HG02588 (cell line): ENCODE measurements around the gene ARHGAP19.
"Not testable (repeated sequence)": the region's sequence is repeated elsewhere in the genome, so short reads cannot be mapped to it uniquely, and the experiment has no call there.

Experiments
- ATAC-seq: cut with Tn5 transposase; IDR thresholded peaks from one replicate; pipeline ENCODE4 v1.9.1; 2021; ENCODE audit warnings: mild to moderate bottlenecking, moderate library complexity; ENCODE audit not compliant: unreplicated experiment

ARHGAP19 gene

GRCh38 chr10:97280783-97281182, 11.7 kb downstream of the ARHGAP19 start:
- no peak for ATAC-seq

- no peak for ATAC-seq
These were observed 13.2 kb downstream of the ARHGAP19 start for GRCh38 chr10:97279121-97279815.

- ATAC-seq, result no peak
These were observed 13.9 kb downstream of the ARHGAP19 start for GRCh38 chr10:97278491-97278989.

- ATAC-seq, result no peak
These were observed 14.9 kb downstream of the ARHGAP19 start for GRCh38 chr10:97277551-97277950.

GRCh38 chr10:97274828-97275227, 17.6 kb downstream of the ARHGAP19 start:
- ATAC-seq, result no peak

- no peak for ATAC-seq
These were observed 18.7 kb downstream of the ARHGAP19 start for GRCh38 chr10:97273700-97274099.

GRCh38 chr10:97270523-97271154, 21.8 kb downstream of the ARHGAP19 start:
- no peak for ATAC-seq

- no peak for ATAC-seq
These were observed 24.8 kb downstream of the ARHGAP19 start for GRCh38 chr10:97267671-97268070.

- not testable (repeated sequence) for ATAC-seq
These were observed 27.3 kb downstream of the ARHGAP19 start for GRCh38 chr10:97265095-97265494.

- no peak for ATAC-seq
These were observed 28.5 kb downstream of the ARHGAP19 start for GRCh38 chr10:97263971-97264370.

- no peak for ATAC-seq
These were observed 30.8 kb downstream of the ARHGAP19 start for GRCh38 chr10:97261656-97262055.

- ATAC-seq, result no peak
These were observed 31.3 kb downstream of the ARHGAP19 start for GRCh38 chr10:97261183-97261582.

GRCh38 chr10:97259119-97259518, 33.3 kb downstream of the ARHGAP19 start:
- ATAC-seq, result no peak

GRCh38 chr10:97256356-97256755, 36.1 kb downstream of the ARHGAP19 start:
- ATAC-seq, result no peak

- ATAC-seq, result no peak
These were observed 36.7 kb downstream of the ARHGAP19 start for GRCh38 chr10:97255512-97256293.

GRCh38 chr10:97254694-97255093, 37.7 kb downstream of the ARHGAP19 start:
- ATAC-seq, result no peak

GRCh38 chr10:97250952-97251351, 41.5 kb downstream of the ARHGAP19 start:
- ATAC-seq, result no peak

GRCh38 chr10:97243836-97244235, 48.6 kb downstream of the ARHGAP19 start:
- ATAC-seq, result no peak

GRCh38 chr10:97238855-97239254, 53.6 kb downstream of the ARHGAP19 start:
- no peak for ATAC-seq

- ATAC-seq, result no peak
These were observed 57.1 kb downstream of the ARHGAP19 start for GRCh38 chr10:97235353-97235752.

- no peak for ATAC-seq
These were observed 58.0 kb downstream of the ARHGAP19 start for GRCh38 chr10:97234400-97234799.

GRCh38 chr10:97230146-97230545, 62.3 kb downstream of the ARHGAP19 start:
- no peak for ATAC-seq
